Inferior parietal cortex (tissue), 1 donor: ENCODE results near the gene CEPT1.
"Not testable (repeated sequence)": the region's sequence is repeated elsewhere in the genome, so short reads cannot be mapped to it uniquely, and the experiment has no call there.

Experiments used
- DNase-seq: peaks from one replicate; pipeline ENCODE4 v3.0.0-alpha.2; 2016; ENCODE audit errors: extremely low spot score

The CEPT1 gene

DNA sequence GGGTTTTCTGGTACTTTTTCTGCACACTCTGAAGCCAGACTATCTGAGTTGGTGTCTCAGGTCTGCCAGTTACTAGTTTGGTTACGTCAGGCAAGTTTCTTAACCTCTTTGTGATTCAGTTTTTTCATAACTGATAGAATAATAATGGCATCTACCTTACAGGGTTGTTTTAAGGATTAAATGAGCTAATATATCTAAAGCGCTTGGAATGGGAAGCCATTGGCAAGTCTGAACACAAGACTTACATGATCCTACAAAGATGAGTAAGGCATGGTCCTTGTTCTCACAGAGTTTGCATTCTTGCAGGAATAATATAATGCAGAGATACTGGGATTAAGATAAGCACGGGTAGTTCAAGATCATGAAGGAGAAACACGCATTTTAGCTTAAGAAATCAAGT is 69.6 kb downstream of the CEPT1 start:
- DNase-seq = no peak

DNA sequence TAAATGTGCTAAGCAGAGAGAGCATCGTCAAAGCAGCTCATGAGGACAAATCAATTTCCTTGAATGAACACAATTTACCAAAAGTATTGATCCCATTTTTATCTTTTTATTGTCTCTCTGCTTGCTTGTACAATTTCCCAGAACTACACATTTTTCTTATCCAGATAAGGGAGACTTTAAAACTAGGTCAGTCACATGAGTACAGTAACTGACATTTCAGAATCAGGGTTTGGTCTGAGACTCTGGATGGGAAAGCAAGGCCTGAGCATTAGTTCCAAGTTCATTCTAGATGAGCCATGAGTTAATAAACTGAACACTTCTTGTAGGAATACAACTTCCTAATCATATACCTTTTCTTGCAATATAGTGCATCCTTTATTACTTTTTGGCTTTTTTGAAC is 71.9 kb downstream of the CEPT1 start:
- DNase-seq = no peak

DNA sequence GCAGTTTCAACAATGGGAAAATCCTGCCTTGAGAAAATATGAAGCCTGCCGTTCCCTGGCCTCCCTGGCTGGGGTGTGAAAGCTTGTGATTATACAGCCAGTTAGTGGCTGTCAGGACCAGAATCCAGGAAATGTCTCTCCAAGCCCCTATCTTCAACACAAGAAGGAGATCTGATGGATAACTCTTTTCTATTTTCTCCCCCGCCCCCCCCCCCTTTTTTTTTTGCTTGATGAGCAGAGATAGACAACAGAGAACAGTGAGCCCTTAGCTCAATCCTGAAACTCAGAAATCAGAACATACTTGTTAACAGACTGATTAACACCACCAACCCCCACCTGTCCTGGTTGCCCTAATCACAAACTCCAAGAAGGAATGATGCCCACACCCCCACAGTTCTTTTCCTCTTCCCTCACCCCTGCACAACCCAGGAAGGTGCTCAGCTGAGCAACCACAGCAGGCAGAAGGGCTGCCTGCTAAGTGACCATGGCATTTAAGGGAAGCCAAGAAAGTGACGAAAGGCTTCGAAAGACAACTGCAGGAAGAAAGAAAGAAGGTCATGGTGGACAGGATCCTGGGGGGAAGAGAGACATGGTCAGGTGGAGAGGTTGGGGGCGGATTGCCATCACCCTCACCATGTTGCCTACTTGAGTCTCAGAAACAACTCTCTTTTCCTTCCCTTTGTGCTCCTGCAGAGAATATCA is 72.8 kb downstream of the CEPT1 start:
- DNase-seq = no peak

DNA sequence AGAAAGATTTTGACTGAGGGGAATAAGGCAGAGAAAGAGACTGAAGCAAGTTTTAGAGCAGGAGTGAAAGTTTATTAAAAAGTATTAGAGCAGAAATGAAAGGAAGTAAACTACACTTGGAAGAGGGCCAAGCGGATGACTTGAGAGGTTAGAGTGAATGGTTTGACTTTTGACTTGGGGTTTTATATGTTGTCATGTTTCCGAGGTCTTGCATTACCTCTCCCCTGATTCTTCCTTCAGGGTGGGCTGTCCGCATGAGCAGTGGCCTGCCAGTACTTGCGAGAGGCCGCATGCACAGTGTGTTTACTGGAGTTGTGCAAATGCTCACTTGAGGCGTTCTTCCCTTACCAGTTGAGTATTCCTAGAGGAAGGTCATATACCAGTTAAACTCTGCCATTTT is 73.4 kb downstream of the CEPT1 start:
- DNase-seq = no peak

DNA sequence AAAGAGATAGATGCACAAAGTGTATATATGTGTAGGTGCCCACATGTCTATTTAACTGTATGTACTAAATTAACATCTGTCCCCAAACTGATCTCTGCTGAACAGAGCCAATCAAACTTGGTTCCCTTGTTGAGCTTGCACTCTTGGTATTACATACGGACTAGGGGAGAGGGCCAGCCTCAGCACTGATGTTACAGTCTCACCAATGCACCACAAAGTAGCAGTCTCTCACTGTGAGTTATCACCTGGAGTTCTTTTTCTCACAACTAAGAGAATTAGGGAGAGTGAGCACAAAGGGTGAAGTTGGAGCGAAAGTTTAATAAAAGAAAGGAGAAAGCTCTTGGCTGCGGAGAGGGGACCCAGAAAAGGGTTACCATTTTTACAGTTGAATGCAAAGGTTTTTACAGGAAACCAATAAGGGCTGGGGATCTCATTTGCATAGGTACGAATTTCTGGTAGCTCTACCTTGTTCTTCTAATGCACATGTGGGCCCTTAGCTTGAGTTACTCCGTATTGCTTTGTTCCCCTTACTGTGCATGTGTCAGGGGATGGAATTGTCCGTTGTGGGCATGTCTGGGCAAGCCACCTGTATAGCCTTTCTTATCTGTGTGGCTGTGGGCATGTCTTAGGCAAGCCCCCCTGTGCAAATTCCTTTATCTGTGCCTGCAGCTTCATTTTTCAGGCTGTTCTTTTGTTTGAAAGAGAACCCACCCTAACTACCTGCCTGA is 74.2 kb downstream of the CEPT1 start:
- no peak for DNase-seq

DNA sequence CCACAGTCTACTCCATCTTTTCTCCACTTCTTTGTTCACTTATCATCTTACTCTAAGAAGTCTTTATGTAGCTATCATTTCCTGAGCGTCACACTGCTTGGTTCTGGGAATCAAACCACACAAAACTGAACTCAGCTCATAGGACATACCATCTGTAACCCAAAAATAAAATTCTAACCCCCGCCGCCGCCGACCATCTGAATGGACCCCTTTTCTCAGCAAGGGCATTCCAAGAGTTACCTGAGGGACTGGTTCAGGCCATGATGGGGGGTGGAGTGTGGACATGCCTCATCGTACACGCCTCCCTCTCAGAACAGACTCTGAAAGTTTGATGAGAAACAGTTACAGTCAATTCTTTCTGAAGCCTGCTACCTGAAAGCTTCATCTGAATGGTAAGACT is 74.9 kb downstream of the CEPT1 start:
- no peak for DNase-seq

DNA sequence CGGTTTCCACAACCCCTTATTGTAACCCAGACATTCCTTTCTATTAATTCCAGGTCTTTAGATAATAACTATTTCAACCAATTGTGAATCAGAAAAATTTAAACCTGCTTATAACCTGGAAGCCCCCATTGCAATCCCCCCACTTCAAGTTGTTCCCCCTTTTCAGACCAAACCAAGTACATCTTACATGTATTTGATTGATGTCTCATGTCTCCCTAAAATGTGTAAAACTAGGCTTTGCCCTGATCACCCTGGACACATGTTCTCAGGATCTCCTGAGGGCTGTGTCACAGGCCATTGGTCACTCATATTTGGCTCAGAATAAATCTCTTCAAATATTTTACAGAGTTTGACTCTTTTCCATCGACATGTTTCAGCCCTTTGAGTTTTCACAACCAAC is 75.3 kb downstream of the CEPT1 start:
- not testable (repeated sequence) for DNase-seq

DNA sequence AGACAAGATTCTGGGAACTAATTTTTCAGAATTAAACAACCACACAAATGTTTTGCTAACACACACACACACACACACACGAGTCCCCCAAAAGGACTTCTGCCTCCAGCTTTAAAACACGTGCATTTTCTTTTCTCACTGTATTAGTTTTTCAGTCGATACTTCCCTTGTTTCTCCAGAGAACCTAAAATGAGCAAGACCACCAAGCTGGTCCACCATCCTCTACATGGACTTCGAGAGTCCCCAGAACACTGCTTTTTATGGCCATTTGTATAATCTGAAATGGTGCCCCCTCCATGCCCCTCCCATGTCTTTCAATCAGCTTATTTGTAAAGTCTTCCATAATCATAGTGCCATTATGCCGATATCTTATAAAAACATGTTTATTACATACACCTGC is 76.7 kb downstream of the CEPT1 start:
- no peak for DNase-seq

DNA sequence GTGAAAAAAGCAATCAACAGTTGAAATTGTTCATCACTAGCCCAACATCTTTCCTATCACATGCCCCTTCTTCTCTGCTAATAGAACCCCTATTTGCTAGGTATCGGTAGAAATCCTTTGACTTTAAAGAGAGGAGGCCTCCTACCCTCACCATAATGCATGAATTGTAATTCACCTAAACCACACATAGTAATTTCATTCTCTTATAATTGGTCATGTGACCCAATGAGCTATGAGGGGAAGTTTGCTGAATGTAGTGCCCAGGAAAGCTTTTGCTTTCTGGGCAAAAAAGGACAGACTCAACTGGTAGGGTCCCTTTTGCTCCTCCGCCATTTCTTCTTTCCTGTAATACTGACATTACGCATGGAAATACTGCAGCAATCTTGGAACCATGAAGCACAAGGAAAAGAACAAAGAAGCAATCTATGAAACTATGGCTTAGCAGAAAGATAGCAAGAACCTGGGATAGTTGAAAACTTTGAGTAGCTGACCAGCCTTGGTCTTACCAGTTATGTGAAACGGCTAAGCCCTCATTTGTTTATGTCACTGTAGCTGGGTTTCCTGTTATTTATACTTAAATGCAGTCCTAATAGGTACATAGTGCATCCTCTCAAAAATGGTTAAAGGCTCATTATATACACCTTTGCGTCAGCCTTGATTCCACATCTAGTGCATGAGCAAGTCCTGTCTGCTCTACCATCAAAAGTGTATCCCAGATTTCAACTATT is 77.3 kb downstream of the CEPT1 start:
- no peak for DNase-seq

DNA sequence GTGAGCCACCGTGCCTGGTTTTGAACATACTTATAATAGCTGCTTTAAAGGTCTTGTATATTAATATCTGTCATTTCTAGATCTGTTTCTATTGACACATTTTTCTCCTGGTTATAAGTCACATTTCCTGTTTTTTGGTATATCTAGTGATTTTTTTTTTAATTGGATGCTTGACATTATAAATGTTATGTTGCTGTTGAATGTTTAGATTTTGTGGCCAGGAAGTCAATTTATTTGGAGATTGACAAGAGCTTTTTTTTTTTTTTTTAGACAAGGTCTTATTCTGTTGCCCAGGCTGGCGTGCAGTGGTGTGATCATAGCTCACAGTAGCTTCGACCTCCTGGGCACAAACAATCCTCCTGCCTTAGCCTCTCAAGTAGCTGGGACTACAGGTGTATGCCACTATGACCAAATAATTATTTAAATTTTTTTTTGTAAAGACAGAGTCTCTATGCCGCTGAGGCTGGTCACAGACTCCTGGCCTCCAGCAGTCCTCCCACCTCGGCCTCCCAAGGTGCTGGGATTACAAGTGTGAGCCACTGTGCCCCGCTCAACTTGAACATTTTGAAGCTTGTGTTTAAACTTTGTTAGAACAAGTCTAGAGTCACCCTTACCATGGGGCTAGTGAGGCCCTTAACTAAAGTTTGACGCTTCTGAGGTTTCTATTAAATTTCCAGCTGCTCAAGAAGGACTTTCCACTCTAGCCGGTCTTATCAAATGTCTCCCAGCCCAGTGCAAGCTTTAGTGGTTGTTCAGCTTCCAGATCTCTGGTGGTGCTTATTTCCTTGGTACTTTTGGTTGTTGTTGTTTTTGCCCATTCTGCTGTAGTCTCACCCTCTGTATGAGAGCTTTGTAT is 78.9 kb downstream of the CEPT1 start:
- no peak for DNase-seq

DNA sequence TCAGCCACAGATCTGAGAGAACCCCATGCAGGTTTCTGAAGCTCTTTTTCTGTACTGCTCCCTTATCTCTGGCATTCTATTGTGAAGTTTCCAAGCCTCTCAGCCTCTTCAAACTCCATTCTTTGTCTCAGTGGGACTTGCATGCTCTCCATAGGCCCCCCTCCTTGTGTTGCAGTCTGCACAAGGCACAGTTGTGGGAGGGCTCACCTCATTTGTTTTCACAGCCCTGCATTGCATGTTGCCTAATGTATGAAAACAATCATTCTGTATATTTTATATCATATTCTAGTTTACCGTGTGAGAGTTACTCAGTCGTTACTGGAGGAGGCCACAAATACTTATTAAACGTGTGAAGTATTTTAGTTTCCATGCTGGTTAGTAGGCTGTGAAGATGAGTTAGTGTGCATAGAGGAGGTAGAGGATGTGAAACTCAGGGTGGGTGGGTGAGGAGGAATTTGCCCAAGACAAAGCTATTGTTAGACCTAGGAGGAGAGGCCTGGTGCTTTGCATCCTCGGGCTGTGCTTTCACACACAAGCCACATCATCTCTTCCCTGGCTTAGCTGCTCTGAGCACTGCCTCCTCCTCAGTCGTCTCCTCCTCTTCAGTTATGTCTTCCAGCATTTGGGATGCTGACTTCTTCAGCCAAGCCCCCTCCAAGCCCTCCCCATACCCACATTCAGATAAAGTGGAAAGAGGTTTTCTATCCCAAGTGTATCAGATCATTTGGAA is 79.7 kb downstream of the CEPT1 start:
- DNase-seq = no peak

DNA sequence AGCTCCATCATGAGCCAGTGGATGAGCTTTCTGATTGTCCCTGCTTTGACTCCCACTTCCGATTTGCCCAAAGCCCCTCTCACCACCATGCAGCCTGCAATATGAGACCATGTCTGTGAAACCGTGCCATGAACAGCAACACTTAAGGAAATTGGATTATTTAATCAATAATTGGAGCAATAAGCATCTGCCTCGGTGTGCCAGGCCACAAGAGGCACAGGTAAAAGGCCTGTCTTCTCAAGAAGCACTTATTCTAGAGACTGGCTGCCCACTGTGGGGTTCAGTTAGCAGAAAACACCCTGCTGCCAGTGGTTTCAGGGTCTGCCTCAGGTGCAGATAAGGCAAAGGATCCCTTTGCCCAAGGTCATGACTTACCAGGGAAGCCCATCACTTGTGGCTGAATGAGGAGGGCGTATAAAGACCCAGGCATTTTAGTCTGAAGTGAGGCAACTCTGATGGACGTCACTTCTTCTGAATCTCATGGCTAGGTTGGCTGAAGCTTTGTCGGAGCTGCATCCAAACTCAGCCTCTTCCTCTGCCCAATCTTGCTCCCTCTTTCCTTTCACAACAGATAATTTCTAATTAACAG is 80.4 kb downstream of the CEPT1 start:
- DNase-seq = no peak

DNA sequence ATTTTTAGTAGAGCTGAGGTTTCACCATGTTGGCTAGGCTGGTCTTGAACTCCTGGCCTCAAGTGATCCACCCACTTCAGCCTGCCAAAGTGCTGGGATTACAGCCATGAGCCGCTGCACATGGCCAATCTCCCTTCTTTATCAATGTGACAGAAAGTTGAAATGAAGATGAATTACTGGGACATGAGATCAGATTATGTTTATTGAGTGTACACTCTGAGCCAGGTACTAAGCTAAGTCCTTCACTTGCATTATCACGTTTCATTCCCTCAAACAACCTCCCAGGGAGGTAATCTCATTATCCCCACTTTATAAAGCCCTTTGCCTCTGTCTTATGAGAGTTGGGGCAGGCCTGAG is 81.2 kb downstream of the CEPT1 start:
- no peak for DNase-seq

DNA sequence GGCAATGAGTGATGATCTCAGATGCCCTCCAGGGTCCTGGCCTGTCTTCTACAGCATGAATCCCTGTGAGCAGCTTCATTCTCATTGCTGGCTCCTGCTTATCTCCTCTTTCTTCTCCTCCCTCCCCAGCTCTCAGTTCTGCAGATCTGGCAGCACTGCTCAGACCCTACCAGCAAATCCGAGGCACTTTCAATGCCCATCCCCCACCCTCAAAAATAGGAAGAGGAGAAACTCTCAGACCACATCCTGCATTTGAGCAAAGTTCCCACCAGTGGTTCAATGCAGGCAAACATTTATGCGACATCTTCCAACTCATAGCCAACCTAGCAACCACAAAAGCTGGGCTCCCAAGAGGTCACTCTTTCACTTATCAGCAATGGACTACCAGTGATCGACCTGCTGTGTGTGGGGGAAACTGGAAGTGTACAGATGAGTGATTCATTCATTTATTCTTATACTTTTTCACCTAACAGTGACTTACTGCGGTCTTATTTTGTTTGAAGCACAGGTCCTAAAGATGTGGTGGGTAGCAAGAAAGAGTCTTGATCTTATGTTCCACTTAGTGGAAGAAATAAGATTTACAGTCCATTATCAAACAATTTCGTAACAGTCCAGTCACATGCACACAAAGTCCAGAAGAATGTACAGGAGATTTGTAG is 81.7 kb downstream of the CEPT1 start:
- no peak for DNase-seq

DNA sequence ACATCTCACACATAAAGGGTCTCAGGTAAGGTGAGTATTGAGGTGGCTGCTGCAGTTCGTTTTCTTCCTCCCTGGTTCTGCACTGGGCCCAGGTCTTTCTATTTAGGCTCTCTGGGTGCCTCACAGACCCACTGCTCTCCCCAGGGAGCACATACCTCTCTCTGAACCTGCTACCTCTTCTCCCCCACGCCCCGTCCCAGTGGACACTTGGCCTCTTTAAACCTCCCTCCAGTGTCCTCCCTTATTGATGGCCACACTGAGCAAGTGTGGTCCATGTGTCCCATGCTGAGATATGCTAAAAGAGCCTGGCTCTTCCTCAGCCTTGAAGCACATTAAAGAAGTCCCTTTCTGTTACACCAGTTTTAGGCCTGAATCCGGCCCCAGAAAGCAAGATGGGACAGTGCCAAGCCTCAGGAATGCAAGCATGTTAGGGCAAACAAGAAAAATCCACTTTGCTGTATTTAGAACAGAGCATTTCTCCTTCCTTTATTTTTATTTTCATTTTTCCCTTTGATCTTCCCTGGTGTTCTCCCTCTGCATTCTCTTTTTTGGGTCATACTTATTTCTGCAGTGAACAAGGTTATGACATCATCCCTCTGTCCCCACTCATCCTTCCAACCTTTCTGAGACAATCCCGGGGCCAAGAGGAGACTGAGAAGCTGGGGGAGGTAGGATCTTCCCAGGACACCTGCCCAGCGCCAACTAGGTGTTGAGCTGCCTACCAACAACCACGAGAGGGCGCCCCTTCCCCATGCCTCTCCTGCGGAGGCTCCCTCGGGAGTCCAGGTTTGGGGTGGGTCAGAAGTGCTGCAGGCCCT is 82.5 kb downstream of the CEPT1 start:
- DNase-seq = peak; percentile 75

DNA sequence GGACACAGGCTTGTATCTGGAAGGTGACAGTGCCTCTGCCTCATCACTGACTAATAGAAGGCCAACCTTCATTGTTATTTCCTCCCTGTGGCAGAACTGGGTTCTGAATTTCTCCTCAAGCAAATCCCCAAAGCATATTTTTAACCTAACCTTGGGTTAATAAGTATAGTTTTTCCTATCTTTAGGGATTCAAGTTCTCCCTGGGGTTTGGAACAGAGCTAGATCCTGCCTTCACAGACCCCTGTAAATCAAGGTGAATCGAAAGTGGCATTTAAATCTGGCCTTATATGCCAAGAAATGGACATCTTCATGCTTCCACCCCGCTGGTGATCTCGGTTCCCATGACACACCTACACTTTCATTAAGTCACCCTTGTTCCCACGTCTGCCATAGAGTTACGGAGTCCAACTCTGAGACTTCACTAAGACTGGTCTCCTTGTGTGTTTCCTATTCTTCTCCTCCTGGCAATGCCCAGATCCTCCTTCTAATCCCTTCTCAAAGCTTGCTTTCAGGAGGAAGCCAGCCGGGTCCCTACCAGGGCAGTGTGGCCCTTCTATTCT is 83.2 kb downstream of the CEPT1 start:
- DNase-seq = no peak

DNA sequence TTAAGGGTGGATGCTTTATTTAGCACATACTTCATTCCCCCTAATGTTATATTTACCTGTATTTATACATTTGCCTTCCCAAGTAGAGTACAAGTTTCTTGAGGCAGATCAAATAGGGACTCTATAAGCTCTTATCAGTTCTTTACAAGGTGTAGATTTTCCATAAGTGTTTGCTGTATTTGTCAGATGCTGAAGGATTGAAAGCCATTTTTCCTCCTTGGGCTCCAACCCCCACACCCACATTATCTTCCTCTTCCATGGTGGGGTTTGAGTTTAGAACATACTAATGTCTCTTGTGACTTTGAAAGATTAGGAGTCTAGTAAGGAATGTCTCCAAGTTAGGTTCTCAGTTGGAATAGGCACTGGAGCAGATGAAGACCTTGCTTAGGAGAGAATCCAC is 85.1 kb downstream of the CEPT1 start:
- DNase-seq = no peak

DNA sequence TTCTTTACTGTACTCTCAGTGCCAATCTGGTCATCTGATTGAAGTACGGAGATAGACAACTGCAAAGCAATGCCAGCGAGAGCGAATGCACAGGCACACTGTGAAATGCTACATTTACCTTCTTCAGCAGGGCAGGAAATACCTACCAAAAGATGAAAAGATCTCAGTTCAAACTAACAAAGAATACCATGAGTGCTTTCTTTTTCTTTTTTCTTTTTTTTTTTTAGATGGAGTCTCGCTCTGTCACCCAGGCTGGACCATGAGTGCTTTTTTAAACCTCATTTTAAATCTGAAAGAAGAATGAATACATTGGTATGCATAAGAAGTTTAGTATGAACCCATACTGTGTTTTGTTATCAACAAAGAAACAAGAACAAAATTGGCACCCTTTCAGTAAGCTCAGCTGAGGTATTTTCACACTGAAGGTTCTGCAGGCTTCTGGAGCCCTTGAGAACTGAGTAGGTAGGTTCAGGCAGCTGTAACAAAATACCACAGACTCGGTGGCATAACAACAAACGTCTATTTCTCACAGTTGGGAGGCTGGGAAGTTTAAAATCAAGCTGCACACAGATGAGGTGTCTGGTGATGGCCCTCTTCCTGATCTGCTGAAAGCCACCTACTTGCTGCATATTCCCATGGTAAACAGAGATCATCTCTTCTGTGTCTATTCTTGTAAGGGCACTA is 85.8 kb downstream of the CEPT1 start:
- DNase-seq = no peak

DNA sequence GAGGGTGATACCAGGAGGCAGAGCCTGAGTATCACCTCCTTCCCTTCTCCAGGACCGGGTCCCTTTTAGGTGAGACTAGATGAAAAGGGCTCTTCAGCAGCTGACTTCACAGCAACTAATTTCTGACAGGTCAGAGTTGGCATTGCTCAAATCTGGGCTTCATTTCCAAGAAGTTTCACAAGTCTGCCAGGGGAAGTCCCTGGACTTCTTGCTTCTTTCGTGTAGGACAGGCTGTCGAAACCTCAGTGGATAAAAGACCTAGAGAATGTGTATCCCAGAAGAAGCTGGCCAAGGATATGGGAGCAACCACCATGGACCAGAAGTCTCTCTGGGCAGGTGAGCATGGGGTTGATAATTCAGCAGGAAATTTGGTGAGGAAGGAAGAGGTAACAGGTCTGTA is 87.4 kb downstream of the CEPT1 start, which contains the start of gene CHI3L2:
CHI3L2 (plus strand) TSS at position 280 of the 400 bp plus-strand sequence; CDS start at position 297, 17 bp downstream.
- no peak for DNase-seq
